ENCODE data around the gene PLEKHF1.

PLEKHF1 gene

GRCh38 chr19:29677001-29677817 is 11.9 kb downstream of the PLEKHF1 start:
- no peak for DNase-seq (ENCODE audit: low spot score)

- peak; percentile 37 for DNase-seq (ENCODE audit: low spot score)
These were observed 13.3 kb downstream of the PLEKHF1 start for GRCh38 chr19:29678484-29679106.

- no peak for DNase-seq (ENCODE audit: low spot score)
These were observed 14.4 kb downstream of the PLEKHF1 start for GRCh38 chr19:29679598-29680210.

- no peak for DNase-seq (ENCODE audit: low spot score)
These were observed 15.2 kb downstream of the PLEKHF1 start for GRCh38 chr19:29680447-29680846.

- no peak for DNase-seq (ENCODE audit: low spot score)
These were observed 15.7 kb downstream of the PLEKHF1 start for GRCh38 chr19:29680937-29681336.

- DNase-seq (ENCODE audit: low spot score): no peak
These were observed 16.4 kb downstream of the PLEKHF1 start for GRCh38 chr19:29681422-29682235.

GRCh38 chr19:29682236-29682895 is 17.1 kb downstream of the PLEKHF1 start:
- DNase-seq (ENCODE audit: low spot score): no peak

- no peak for DNase-seq (ENCODE audit: low spot score)
These were observed 17.7 kb downstream of the PLEKHF1 start for GRCh38 chr19:29683009-29683408.

GRCh38 chr19:29685326-29685725 is 20.1 kb downstream of the PLEKHF1 start:
- DNase-seq (ENCODE audit: low spot score): no peak

- DNase-seq (ENCODE audit: low spot score): no peak
These were observed 21.1 kb downstream of the PLEKHF1 start for GRCh38 chr19:29686285-29686805.

- no peak for DNase-seq (ENCODE audit: low spot score)
These were observed 22.1 kb downstream of the PLEKHF1 start for GRCh38 chr19:29687244-29687896.

GRCh38 chr19:29687897-29688728 is 22.9 kb downstream of the PLEKHF1 start:
- no peak for DNase-seq (ENCODE audit: low spot score)

GRCh38 chr19:29690842-29691241 is 25.6 kb downstream of the PLEKHF1 start:
- no peak for DNase-seq (ENCODE audit: low spot score)

GRCh38 chr19:29694161-29694560 is 28.9 kb downstream of the PLEKHF1 start:
- no peak for DNase-seq (ENCODE audit: low spot score)

- peak; percentile 82 for DNase-seq (ENCODE audit: low spot score)
These were observed 29.7 kb downstream of the PLEKHF1 start for GRCh38 chr19:29694669-29695627.

- DNase-seq (ENCODE audit: low spot score): no peak
These were observed 30.7 kb downstream of the PLEKHF1 start for GRCh38 chr19:29695765-29696564.

GRCh38 chr19:29696565-29696846 is 31.2 kb downstream of the PLEKHF1 start:
- DNase-seq (ENCODE audit: low spot score): no peak
